ENCODE measurements around the gene MAP4K4. TPM values are rescaled to one million over a fixed set of nuclear protein-coding genes. Genes with fewer than 3 reads are reported as not detected.

The MAP4K4 gene
- total RNA-seq, 3 donors from 2014 or later, result 26.4 to 54.6 (median 34.2) TPM

DNA sequence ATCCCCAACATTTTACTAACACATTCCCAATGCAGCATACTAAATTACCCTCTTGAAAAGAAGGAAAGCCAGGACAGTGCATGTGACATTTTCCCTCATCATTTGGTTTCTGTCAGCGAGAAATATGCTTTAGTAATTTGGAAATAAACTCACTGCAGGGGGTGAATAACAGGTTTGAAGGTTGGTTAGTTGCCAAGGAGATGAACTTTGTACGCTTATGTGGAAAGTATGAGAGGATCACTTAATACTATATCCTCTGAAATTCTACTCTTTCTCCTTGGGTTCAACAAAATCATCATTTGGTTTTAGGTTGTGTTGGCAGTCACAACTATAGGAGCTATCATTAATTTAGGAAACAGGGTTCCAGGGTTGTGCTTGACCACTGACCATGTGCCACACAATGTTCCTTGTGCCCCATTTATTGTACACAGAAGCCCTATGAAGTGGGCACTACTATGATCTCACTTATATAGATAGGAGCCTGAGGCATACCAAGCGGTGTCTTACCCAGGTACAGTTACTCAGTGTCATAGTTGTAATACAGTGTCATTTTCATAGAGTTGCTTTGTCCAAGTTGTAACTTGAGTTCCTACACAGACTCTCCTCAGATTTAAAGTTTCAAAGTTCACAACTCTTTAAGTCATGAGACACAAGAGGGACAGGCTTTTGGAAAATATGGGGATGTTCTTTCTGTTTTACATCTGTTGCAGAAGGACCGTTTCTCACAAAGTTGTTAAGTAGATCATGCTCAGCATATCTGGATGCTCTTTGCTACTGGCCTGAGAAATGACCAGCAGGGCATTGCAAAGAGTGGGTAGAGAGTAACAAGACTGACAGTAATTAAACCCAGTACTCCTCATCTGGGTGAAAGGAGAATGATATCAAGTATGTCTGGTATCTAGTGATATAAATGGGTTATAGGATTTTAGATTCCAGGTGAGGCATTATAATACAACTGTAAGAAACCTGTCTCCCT lies 91.8 kb downstream of the MAP4K4 start:
- peak; percentile 60 for ATAC-seq

DNA sequence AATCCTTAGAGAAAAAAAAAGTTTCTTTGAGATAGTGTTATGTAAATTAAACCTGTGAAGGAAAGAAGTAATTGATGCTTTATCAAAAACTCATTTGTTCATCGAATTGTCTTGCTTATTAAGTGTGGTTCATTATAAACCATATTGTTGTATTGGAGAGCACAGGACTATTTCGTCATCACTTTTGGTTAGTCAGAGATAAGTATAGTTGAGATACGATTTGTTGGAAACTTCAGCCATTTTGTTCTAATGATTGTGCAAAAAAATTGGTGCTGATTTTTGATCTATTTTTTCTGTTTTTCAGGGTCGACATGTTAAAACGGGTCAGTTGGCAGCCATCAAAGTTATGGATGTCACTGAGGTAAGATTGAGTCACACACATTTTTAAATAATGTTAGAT lies 92.9 kb downstream of the MAP4K4 start:
- no peak for ATAC-seq
- Histone ChIP-seq H3K9me3 (no peaks in the 10 kb centered on the region), H3K4me3 (no peak overlapping the region), H3K36me3 (ENCODE audit: low read depth) (no peaks in the 10 kb centered on the region), H3K4me1 (ENCODE audit: low read depth) (peaks cover 5% of the 10 kb centered on the region)
- TF ChIP-seq, protein P1, sequence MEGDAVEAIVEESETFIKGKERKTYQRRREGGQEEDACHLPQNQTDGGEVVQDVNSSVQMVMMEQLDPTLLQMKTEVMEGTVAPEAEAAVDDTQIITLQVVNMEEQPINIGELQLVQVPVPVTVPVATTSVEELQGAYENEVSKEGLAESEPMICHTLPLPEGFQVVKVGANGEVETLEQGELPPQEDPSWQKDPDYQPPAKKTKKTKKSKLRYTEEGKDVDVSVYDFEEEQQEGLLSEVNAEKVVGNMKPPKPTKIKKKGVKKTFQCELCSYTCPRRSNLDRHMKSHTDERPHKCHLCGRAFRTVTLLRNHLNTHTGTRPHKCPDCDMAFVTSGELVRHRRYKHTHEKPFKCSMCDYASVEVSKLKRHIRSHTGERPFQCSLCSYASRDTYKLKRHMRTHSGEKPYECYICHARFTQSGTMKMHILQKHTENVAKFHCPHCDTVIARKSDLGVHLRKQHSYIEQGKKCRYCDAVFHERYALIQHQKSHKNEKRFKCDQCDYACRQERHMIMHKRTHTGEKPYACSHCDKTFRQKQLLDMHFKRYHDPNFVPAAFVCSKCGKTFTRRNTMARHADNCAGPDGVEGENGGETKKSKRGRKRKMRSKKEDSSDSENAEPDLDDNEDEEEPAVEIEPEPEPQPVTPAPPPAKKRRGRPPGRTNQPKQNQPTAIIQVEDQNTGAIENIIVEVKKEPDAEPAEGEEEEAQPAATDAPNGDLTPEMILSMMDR (IDR thresholded peaks at IDR 0.05), result no peak
- intact Hi-C loops (cut with DNase I, micrococcal nuclease), result no loop called here
- no peak for DNase-seq

More for the DNA sequence above, 91.8 kb downstream of the MAP4K4 start:
- DNase-seq, result no peak
- H3K4me1 ChIP-seq (ENCODE audit: low read depth), result peaks cover 5% of the 10 kb centered on the region
- H3K9me3 ChIP-seq, result no peaks in the 10 kb centered on the region
- TF ChIP-seq, protein P1 (IDR thresholded peaks at IDR 0.05), result no peak
- intact Hi-C loops (cut with DNase I, micrococcal nuclease), result no loop called here
- no peak overlapping the region for H3K4me3 ChIP-seq
- H3K36me3 ChIP-seq (ENCODE audit: low read depth), result no peaks in the 10 kb centered on the region

GRCh38 chr2:101790857-101791256 lies 93.3 kb downstream of the MAP4K4 start:
- TF ChIP-seq, protein P1 (IDR thresholded peaks at IDR 0.05), result no peak
- intact Hi-C loops (cut with DNase I, micrococcal nuclease), result no loop called here
- ATAC-seq, result no peak
- H3K4me1 ChIP-seq (ENCODE audit: low read depth), result peaks cover 5% of the 10 kb centered on the region
- no peak for DNase-seq
- no peaks in the 10 kb centered on the region for H3K9me3 ChIP-seq
- H3K4me3 ChIP-seq, result no peak overlapping the region
- H3K36me3 ChIP-seq (ENCODE audit: low read depth), result no peaks in the 10 kb centered on the region

- H3K9me3 ChIP-seq, result no peaks in the 10 kb centered on the region
- no peak for ATAC-seq
- H3K4me1 ChIP-seq (ENCODE audit: low read depth), result peaks cover 5% of the 10 kb centered on the region
- DNase-seq, result no peak
- no peak overlapping the region for H3K4me3 ChIP-seq
- TF ChIP-seq, protein P1 (IDR thresholded peaks at IDR 0.05), result no peak
- intact Hi-C loops (cut with DNase I, micrococcal nuclease), result no loop called here
- no peaks in the 10 kb centered on the region for H3K36me3 ChIP-seq (ENCODE audit: low read depth)
Measured at GRCh38 chr2:101792208-101792607, 94.7 kb downstream of the MAP4K4 start.

GRCh38 chr2:101793277-101793969 lies 95.9 kb downstream of the MAP4K4 start:
- H3K36me3 ChIP-seq (ENCODE audit: low read depth), result no peaks in the 10 kb centered on the region
- DNase-seq (no peak), ATAC-seq (no peak)
- intact Hi-C loops (cut with DNase I, micrococcal nuclease), result no loop called here
- H3K4me3 ChIP-seq, result no peak overlapping the region
- TF ChIP-seq, protein P1 (IDR thresholded peaks at IDR 0.05), result no peak
- no peaks in the 10 kb centered on the region for H3K9me3 ChIP-seq
- H3K4me1 ChIP-seq (ENCODE audit: low read depth), result peaks cover 5% of the 10 kb centered on the region

Data from mucosa of descending colon (tissue), 3 donors.